Breast epithelium (tissue), 4 donors: Measurements from ENCODE around the gene KRTAP19-8. TPM values are rescaled to one million over a fixed set of nuclear protein-coding genes. Genes with fewer than 3 reads are reported as not detected.

Source experiments
- DNase-seq, 2 donors: peaks; one replicate each; pipeline ENCODE4 v3.0.0-alpha.2; 2019; ENCODE audit warnings: low spot score in 2 of 2
- H3K27ac ChIP-seq, 2 donors: fragments of 200-600 bp; sonication (generic) in 1 of 2; one replicate each; pipeline ENCODE4 v1.5.1; 2016 to 2019; ENCODE audit warnings: mild to moderate bottlenecking in 1 of 2
- H3K27me3 ChIP-seq, 2 donors: fragments of 200-600 bp; sonication (generic) in 1 of 2; one replicate each; pipeline versions ENCODE4 v1.5.1 to v1.6.0; 2017 to 2019; ENCODE audit warnings: control low read depth in 1 of 2, mild to moderate bottlenecking in 1 of 2
- H3K36me3 ChIP-seq: fragments of 200-600 bp; one replicate; pipeline ENCODE4 v1.5.1; 2019
- H3K4me1 ChIP-seq, 2 donors: fragments of 200-600 bp; sonication (generic); one replicate each; pipeline ENCODE4 v1.5.1; 2016 to 2019; ENCODE audit warnings: control low read depth in 1 of 2
- H3K4me3 ChIP-seq, 3 donors: fragments of 200-600 bp; sonication (generic); 1 replicate in 2 of 3; 2 replicates in 1 of 3; pipeline ENCODE4 v1.5.1; 2016 to 2019; ENCODE audit warnings: mild to moderate bottlenecking in 3 of 3, moderate library complexity in 2 of 3
- H3K9me3 ChIP-seq, 2 donors: fragments of 200-600 bp; sonication (generic) in 1 of 2; one replicate each; pipeline ENCODE4 v1.5.1; 2016 to 2019; ENCODE audit warnings: control low read depth in 1 of 2
- CTCF ChIP-seq, 3 donors: fragments of 450-650 bp; IDR thresholded peaks; one replicate each; pipeline ENCODE4 v1.5.1; 2016 to 2017; ENCODE audit warnings: antibody characterized with exemption in 3 of 3, mild to moderate bottlenecking in 3 of 3, moderate library complexity in 3 of 3
- POLR2A ChIP-seq: fragments of 450-650 bp; IDR thresholded peaks from one replicate; pipeline ENCODE4 v1.6.1; 2016; ENCODE audit warnings: antibody characterized with exemption, mild to moderate bottlenecking, moderate library complexity
- POLR2AphosphoS5 ChIP-seq, 3 donors: sonication (generic); formaldehyde crosslinking; IDR thresholded peaks; one replicate each; pipeline ENCODE4 v1.6.1; 2017; ENCODE audit warnings: antibody characterized with exemption in 3 of 3
- intact Hi-C: fragments of 100-400 bp; cut with DNase I; formaldehyde crosslinking; loops from one replicate; pipeline ENCODE4 v1.15.1; 2023; ENCODE audit warnings: low total_unique reads
- total RNA-seq, 3 donors: library from RNA; depleted of rRNA; stranded (reverse); fragments of >200 nt; gene quantifications; one replicate each; pipeline ENCODE4 v1.1.0, GENCODE V29; 2016

KRTAP19-8 gene
- total RNA-seq, 3 donors from 2014 or later: not detected

DNA sequence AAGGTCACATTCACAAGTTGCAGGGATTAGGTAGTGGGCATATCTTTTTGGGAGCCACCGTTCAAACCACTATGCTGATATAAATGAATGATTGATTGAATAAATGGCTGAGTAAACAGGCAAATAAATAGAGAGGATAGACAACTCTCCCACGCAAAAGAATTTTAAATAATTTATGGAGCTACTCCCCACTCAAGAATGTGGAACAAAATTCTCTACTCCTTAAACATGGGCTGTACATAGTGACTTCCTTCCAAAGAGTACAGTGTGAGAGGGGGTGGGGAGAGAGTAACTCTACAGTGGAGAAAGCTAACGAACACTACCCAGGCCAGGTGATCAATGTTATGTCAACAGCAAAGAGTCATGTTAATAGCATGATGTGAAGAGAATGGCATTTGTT lies 40.7 kb downstream of the KRTAP19-8 start:
- H3K27ac ChIP-seq: no peak overlapping the region
- no peaks in the 10 kb centered on the region for H3K36me3 ChIP-seq
- no peaks in the 10 kb centered on the region for H3K4me1 ChIP-seq
- TF ChIP-seq POLR2A (no peak), CTCF (IDR thresholded peaks at IDR 0.05) (no peak), POLR2AphosphoS5 (IDR thresholded peaks at IDR 0.05) (no peak)
- H3K9me3 ChIP-seq: no peaks in the 10 kb centered on the region
- intact Hi-C loops: no loop called here
- H3K27me3 ChIP-seq: no peaks in the 10 kb centered on the region
- no peak overlapping the region for H3K4me3 ChIP-seq
- DNase-seq: no peak

DNA sequence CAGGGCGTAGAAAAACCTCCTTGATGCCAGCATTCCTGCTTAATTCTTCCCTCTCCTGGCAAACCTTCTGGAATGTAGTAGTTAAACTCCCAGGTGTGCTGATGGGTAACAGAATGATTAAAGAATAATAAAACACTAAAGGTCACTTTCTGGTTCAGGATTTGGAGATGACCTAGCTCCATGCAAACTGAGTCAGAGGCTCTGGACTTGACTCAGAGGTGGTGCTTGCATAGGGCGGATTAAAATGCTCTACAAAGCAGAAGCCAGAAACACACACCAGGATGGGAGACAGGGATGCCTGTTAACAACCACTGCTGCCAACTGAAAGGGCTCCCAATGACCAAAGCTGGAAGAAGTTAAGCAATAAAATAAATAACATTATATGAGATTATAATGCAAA lies 41.5 kb downstream of the KRTAP19-8 start:
- H3K4me3 ChIP-seq: no peak overlapping the region
- no peaks in the 10 kb centered on the region for H3K27me3 ChIP-seq
- no peak for DNase-seq
- no peaks in the 10 kb centered on the region for H3K4me1 ChIP-seq
- TF ChIP-seq POLR2AphosphoS5 (IDR thresholded peaks at IDR 0.05): no peak
- no peak for TF ChIP-seq POLR2A
- no peak for TF ChIP-seq CTCF (IDR thresholded peaks at IDR 0.05)
- intact Hi-C loops: no loop called here
- no peaks in the 10 kb centered on the region for H3K9me3 ChIP-seq
- H3K27ac ChIP-seq: no peak overlapping the region
- no peaks in the 10 kb centered on the region for H3K36me3 ChIP-seq

DNA sequence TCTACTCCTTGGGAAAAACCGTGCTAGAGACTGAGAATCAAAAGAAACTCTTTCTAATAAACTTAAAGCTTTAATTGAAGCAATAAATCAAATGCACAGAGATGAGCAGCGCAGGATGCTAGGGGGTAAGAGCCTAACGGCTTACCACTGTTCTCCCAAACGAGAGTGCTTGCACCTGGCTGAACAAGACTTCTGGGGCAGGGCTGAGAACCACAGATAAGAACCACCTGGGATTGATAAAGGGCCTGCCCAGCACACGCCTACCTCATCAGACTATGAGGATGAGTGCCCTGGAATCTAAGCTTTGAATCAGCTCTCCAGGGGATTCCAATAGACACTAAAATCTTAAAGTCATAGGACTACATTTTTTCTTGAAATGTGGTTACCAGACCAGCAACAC lies 43.3 kb downstream of the KRTAP19-8 start:
- no peak for DNase-seq
- H3K4me1 ChIP-seq: no peaks in the 10 kb centered on the region

GRCh38 chr21:30990514-30991262 lies 47.6 kb downstream of the KRTAP19-8 start:
- no peak for DNase-seq
- Histone ChIP-seq H3K4me3 (no peak overlapping the region), H3K27me3 (no peaks in the 10 kb centered on the region), H3K36me3 (no peaks in the 10 kb centered on the region), H3K9me3 (no peaks in the 10 kb centered on the region), H3K4me1 (no peaks in the 10 kb centered on the region), H3K27ac (no peak overlapping the region)
- intact Hi-C loops: no loop called here
- TF ChIP-seq POLR2A (no peak), CTCF (IDR thresholded peaks at IDR 0.05) (no peak), POLR2AphosphoS5 (IDR thresholded peaks at IDR 0.05) (no peak)

More for the DNA sequence above, 43.3 kb downstream of the KRTAP19-8 start:
- no peaks in the 10 kb centered on the region for H3K27me3 ChIP-seq
- no peak overlapping the region for H3K27ac ChIP-seq
- H3K9me3 ChIP-seq: no peaks in the 10 kb centered on the region
- no peaks in the 10 kb centered on the region for H3K36me3 ChIP-seq
- intact Hi-C loops: no loop called here
- TF ChIP-seq POLR2A (no peak), CTCF (IDR thresholded peaks at IDR 0.05) (no peak), POLR2AphosphoS5 (IDR thresholded peaks at IDR 0.05) (no peak)
- H3K4me3 ChIP-seq: no peak overlapping the region

DNA sequence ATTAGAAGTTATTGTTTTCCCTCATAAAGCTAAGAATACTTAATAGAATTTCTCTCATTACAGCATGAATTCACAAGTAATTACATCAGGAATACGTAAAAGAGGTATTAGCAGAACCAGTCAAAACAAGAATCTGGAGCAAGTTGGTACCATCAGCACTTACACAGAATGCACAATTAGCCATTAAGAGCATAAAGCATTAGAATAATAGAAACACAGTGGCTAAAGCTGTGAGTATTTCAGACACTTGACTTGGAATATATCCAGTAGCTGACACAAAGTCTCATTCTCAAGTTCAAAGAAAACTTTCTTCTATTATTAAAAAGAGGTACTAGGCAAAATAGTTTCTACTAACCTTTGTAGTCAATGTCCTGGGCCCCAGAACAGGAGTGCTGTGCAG lies 49.6 kb downstream of the KRTAP19-8 start:
- DNase-seq: no peak
- intact Hi-C loops: no loop called here

More for the DNA sequence above, 49.6 kb downstream of the KRTAP19-8 start:
- Histone ChIP-seq H3K27ac (no peak overlapping the region), H3K4me1 (no peaks in the 10 kb centered on the region), H3K36me3 (no peaks in the 10 kb centered on the region), H3K27me3 (no peaks in the 10 kb centered on the region), H3K4me3 (no peak overlapping the region), H3K9me3 (no peaks in the 10 kb centered on the region)
- TF ChIP-seq POLR2A: no peak
- TF ChIP-seq POLR2AphosphoS5 (IDR thresholded peaks at IDR 0.05): no peak
- TF ChIP-seq CTCF (IDR thresholded peaks at IDR 0.05): no peak

Other genes starting within 250 kb of the KRTAP19-8 start
- not detected for gene KRTAP8-1, start 225.2 kb downstream of the KRTAP19-8 start, total RNA-seq
- gene KRTAP7-1, start 208.7 kb downstream of the KRTAP19-8 start, total RNA-seq: not detected
- not detected for gene KRTAP11-1, start 156.9 kb downstream of the KRTAP19-8 start, total RNA-seq